GM18868 (cell line): Measurements from ENCODE around the gene DCC.
"Not testable (repeated sequence)": the region's sequence is repeated elsewhere in the genome, so short reads cannot be mapped to it uniquely, and the experiment has no call there.

Experiments
- ATAC-seq: cut with Tn5 transposase; IDR thresholded peaks from one replicate; pipeline ENCODE4 v1.9.1; 2021; ENCODE audit warnings: mild to moderate bottlenecking, moderate library complexity; ENCODE audit not compliant: unreplicated experiment

DCC gene

DNA sequence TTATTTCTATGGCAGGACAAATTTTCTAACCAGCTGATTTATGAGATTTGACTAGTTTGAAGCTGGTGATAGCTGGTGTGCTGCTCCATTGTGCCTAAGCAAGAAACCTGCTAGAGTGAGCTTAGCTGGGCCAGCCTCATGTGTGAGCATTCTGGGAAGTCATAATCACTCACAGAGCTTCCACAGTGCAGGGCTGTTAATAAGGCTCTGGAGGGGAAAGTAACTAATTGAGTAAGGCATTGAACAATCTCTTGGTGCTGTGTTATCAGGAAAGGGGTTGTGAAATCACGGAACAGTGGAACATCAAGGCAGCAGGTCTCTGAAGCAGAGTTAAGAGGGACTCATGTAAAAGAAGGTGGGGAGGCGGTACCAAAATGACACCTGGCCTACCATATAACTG, 1111.9 kb downstream of the DCC start:
- ATAC-seq: no peak

DNA sequence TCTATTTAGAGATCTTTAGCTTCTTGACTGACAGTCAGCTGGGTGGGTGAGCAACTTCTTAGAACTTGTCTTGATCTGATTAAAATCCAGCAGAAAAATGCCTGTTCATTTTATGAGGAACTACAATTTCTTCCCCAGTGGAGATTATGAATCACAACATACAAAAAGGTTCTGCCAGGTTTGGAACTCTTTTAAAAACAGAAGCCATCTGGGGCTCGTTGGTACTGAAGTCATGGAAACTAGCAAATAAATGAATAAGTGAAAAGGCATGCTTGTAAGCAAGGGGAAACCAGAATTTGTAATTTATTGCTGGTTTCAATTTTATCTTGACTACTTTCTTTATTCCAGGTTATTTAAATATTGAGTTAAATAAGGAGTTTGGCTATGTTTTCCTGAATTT, 1117.1 kb downstream of the DCC start:
- no peak for ATAC-seq

DNA sequence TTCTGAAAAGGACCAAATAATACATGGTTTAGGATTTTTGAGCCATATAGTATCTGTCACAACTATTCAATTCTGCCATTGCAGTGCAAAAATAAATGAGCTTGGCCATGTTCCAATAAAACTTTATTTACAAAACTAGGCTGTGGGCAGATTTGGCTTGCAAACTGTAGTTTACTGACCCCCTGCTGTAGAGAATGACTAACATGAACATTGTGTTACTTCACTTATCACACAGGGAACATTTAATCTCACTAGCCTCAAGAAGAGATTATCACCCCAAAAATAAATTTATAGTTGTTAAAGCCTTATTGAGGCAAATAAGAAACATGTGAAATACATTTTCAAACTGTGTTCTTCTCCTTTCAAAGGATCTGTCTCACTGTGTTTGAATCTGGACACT, 1118.3 kb downstream of the DCC start:
- no peak for ATAC-seq

DNA sequence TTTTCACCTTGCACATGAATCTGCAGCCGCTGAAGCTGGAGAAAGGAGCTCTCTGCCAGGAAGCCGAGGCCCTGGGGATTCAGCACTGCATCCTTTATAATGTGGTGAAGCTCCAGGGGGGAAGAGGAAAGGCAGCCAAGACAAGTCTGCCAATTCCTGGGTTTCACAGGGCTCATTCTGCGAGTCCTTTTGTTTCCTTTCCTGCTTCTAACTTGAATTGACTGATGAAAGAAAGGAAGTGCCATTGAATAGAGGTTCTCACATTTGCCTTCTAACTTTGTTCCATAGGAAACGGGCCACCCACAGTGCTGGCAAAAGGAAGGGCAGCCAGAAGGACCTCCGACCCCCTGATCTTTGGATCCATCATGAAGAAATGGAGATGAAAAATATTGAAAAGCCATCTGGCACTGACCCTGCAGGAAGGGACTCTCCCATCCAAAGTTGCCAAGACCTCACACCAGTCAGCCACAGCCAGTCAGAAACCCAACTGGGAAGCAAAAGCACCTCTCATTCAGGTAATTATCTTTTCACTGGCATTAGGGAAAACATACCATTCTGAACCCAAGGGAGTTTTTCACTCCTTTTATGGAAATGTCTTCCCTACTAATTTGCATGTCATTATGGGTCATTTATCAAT, 1119.1 kb downstream of the DCC start:
- no peak for ATAC-seq

DNA sequence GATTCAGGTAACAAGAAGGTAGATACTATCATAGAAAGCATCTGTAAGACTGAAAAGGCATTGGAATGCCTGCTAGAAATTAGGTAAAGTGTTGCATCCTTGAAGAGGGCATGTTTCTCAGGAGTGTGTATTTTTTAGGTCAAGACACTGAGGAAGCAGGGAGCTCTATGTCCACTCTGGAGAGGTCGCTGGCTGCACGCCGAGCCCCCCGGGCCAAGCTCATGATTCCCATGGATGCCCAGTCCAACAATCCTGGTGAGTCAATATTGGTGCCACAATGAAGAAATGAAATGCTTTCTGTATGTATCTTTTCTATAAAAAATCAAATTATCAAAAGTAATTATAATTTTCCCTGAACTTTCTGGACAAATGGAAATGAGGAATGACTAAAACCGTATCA, 1127.8 kb downstream of the DCC start:
- ATAC-seq: no peak

DNA sequence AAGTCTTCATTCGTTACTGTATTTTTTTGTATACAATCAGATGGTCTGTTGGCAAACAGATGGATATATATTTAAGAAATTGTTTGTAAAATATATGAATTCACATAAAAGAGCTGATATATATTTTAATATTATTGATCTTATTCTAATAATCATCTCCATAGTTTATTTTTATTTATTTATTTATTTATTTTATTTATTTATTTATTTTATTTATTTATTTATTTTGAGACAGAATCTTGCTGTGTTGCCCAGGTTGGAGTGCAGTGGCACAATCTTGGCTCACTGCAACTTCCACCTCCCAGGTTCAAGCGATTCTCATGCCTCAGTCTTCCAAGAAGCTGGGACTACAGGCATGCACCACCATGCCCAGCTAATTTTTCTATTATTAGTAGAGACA, 1128.2 kb downstream of the DCC start:
- ATAC-seq: not testable (repeated sequence)

DNA sequence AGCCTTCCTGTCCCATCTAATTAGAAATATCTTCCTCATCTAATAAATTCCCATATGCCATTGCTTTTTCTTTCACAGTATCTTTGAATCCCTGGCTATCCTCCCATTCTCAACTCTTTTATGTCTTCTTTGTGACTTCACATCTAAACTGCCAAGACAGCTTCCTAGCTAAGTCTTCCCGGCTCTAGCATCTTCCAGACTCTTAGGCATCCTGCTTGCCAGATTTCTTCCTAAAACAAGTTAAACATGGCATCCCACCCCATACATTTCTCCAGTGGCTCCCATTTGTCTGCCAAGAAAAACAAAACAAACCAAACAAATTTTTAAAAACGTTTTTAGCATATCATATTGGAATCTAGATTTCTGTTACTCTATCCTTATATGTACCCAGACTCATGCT, 1132.5 kb downstream of the DCC start:
- no peak for ATAC-seq

DNA sequence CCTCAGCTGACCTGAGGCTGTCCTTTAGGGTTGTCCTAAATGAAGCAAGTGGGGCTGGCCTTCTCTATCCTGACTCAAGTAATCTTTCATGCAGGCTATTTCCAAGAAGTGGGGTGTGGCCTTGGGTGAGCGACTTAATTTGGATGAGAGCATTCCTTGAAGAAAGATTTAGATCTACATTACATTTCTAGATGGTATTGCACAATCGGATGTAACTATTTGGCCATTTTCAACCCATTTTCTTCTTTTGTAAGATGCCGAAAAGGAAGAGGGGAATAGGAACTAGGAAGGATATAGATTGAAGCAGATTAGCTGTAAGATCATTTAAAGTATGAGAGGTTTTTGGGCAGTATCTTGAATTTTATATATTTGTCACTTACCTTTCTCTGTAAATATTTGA, 1138.2 kb downstream of the DCC start:
- ATAC-seq: no peak

DNA sequence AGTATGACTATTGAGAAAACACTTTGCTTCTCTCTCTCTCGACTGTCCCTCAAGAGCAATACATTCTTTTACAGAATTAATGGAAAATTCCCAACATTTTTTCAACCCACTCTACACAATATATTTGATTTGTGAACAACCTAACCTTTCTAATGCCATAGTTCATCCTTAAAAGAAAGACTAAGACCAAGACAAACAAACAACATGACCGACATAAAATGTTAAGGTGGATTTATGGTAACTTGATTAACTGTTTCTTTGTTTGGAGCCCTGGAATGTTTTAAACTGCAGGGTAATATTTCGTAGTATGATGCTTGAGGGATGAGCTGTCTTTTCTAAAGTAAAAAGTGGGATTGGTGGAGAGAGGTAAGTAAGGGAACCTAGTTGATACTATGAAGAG, 1146.3 kb downstream of the DCC start:
- no peak for ATAC-seq

DNA sequence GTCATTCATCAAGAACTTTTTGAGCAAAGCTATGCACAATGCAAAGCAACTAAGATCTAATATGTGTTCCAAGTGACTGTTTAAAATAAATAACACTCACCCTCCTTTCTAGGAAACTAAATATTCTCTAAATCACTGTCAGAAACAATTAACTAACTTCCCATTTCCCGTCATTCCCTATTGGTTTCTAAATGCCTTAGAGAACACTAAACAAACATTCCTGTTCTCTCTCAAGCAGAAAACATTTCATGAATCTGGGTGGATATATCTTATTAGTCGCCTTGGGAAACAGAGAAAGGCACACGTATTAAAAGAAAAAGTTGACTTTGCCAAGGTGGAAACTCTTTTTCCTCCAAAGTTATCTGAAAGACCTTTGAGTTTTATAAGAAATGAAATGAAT, 1149.3 kb downstream of the DCC start:
- no peak for ATAC-seq

DNA sequence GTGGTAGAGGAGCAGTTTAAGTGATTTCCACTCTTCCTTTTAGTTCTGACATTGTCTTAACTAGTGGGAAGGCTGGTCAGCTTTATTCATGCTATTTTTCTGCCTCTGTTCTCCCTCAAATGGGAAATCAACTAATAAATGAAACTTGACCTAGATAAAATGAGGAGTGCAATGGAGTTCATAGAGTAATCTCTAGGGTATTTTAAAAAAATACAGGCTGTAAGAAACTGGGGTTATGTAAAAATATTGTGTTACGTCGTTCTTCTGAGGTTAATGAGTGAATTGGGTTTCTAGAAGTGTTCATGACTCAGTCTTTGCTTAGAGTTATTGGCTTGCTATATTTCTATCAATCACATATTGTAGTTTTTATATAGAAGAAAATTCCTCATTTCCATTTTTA, 1150.0 kb downstream of the DCC start:
- no peak for ATAC-seq

DNA sequence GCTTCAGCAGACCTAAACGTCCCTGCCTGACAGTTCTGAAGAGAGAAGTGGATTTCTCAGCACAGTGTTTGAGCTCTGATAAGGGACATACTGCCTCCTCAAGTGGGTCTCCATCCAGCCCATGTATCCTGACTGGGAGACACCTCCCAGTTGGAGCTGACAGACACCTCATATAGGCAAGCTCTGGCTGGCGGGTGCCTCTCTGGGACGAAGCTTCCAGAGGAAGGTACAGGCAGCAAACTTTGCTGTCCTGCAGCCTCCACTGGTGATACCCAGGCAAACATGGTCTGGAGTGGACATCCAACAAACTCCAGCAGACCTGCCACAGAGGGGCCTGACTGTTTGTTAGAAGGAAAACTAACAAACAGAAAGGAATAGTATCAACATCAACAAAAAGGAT, 1156.0 kb downstream of the DCC start:
- ATAC-seq: no peak

DNA sequence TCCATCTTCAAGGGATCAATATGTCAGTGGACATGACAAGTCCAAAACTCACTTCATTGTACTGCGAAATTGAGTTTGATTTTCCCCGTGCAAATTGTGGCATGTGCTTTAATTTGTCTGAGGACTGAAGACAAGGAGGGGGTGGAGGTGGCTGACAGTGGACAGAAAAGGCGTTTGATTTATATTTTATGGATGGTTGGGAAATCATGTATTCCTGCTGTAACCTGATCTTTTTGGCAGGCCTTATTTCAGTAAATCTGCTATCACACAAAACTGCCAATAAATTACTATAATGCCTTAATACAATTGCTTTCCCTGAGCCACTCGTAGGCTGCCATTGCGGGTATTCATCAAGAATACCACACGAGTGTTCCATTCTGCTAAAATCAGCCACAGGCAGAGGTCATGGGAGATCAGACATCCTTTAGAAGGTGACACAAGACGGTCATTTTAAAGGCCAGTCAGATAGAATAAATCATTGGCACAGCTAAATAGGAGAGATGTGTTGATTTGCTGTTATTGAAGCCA, 1164.0 kb downstream of the DCC start:
- ATAC-seq: no peak

DNA sequence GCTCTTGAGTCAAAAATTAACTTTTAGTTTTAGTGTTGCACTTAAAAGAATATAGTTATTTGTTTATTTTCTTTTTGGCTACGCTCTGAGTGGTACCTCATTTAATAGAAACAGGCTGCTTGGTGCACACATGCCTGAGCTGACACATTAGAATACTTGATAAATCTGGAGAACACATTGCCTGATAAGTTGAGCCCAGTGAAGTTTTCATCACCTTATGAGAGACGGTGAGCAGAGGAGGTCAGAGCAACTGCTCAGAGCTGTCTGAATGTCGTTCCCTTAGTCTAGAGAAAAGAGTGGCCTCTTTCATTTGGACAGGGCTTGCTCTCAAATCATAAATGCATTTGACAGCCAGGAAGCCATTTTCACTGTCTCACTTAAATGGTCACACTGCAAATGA, 1168.5 kb downstream of the DCC start:
- ATAC-seq: no peak

DNA sequence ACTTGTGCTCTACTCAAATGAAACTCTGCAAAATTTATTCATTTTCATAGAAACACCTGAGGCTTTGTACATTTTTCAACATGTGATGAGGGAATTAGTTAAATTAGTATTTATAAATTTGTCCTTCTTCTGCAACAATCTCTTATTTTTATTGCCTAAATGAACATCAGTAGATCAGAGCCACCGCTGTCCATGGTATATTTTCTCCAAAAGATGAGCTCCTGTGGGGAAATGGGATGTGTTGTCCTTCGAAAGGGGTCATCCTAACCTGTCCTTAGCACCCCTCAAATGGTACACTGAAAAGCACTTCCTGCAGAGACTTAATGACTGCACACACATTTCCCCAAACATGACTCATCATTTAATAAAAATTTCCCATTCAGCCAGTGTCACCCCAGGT, 1169.9 kb downstream of the DCC start:
- ATAC-seq: no peak

DNA sequence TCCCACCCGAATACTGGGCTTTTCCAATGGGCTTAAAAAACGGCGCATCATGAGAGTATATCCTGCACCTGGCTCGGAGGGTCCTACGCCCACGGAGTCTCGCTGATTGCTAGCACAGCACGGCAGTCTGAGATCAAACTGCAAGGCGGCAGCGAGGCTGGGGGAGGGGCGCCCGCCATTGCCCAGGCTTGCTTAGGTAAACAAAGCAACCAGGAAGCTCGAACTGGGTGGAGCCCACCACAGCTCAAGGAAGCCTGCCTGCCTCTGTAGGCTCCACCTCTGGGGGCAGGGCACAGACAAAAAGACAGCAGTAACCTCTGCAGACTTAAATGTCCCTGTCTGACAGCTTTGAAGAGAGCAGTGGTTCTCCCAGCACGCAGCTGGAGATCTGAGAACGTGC, 1171.7 kb downstream of the DCC start:
- ATAC-seq: not testable (repeated sequence)

DNA sequence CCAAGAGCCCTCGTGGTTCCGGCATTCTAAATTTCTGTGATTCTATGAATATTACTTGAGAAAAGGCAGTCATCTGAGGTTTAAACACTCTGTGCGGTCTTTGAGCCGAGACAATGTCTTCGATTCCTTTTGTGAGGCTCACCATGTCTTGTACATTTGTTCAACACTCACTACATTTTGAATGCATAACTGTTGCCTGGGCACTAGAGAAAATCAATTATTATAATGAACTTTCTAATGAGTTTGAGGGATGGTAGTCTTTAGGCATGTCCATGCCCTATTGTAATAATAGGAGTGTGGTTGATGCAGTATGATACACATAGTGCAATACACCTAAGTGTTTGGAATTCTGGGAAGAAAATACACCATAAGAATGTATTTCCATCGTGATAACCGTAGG, 1181.1 kb downstream of the DCC start:
- ATAC-seq: no peak

DNA sequence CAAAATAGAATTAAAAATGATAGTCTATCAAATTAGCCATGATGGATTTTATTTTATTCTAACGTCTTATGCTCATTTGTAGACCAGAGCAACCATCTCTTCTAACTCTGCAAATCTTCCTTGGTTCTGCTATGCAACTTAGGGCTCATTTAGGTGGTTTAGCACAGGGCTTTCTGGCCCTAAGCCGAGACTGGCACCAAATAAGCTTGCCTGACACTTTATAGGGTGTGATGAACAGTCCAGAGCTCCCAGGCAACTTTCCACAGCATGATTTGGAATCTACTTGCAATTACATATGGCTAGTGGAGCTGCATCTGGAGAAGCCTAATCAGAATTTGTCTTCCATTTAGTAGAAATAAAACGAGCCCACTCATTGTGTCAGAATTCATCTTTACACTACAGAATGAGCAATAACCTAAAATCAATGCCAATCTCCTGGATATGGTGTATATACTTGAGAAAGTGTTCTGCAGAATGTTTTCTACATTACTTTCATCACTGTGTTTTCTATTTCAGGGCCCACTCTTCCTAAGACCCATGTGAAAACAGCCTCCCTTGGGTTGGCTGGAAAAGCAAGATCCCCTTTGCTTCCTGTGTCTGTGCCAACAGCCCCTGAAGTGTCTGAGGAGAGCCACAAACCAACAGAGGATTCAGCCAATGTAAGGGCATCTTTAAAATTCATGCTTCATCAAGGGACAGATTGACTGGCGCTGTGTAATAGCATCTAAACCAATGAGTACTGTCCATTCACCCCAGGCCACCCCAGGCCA, 1186.3 kb downstream of the DCC start:
- ATAC-seq: no peak

DNA sequence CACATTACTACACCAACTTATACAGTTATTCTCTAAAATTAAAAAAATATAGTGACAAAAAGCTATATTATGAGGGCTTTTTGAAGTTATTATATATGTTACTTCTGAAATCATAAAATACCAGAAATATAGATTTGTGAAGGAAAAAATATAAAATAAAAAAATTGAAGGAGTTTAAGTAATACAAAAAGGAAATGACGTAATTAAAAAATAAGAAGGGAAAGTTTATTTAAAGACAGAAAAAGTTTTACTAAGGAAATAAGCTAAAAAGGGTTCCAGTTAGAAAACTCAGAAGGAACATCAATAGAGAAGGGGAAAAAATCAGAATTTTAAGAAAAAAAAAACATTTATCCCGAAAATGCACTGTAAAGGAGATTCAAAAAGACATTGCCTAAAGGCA, 1187.4 kb downstream of the DCC start:
- no peak for ATAC-seq

DNA sequence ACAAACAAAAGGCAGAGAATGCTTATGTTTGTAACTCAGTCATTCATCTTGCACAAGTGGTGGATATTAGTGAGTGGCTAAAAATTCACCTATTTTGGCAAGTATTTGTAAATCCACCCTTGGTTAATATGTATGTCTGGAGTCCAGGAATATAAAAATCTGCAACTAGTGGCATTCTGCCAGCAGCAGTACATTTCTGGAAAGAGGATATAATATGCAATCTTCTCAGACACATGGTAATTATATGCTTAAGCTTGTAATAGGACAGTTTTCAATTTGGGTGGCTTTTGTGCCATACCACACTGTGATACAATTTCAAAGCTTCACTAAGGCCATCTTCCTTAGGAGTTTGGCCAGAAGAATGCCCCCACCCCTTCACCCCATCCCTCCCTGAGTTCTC, 1191.2 kb downstream of the DCC start:
- ATAC-seq: no peak

DNA sequence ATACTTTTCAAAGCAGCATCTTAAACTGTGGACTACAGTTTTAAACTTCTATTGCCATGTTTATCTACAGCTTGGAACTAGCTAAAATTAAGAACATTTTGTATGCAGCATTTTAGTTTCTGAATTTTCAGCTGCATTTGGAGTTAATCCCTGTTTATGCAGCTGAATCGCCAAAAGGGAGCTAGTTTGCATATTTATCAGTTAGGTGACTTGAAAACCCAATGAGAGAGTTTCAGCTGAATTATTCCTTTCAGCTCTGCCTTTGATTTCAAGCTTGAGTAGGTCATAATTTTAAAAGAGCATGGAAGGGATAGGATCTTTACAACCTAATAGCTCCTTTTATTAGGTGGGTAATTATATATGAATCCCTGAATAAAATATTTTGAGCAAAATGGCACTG, 1191.9 kb downstream of the DCC start:
- no peak for ATAC-seq

DNA sequence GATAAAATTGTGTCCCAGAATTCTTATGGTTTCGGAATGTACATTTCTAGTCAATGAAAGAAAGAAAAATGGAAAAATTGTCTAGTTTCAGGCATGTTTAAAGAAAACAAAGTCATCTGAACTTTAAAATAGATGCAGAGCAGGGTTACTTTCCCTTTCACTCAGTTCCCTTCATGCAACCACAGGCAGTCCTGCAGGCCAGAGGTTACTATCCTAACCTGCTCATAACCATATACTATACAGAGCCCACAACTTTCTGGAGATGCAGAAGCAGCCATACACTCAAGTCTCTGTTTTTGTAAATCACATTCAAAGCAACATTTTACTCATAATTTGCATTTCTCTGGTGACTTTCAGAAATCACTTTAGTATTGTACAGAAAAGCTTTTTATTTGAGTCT, 1194.2 kb downstream of the DCC start:
- ATAC-seq: no peak

DNA sequence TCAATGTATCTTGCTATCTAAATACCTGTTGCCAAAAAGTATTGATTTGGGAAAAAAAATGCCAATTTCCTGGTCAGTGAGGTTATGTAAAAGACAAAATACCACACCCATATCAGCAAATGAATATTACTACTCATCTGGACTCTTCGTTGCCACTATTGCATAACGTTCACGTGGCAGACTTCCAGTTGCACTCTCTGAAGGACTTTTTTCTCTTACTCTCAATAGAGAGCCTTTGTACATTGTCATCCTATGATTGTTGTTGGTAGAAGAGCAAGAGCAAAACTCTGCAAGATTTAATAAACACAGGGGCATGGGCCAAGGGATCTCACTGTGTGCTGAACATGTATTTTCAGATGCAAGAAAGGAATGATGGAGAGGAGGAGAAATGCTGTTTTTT, 1194.7 kb downstream of the DCC start:
- no peak for ATAC-seq
